ENCODE data around the gene SCAMP1.
A peak's percentile ranks its signal among the peaks of the same experiment; 100 is the strongest.

SCAMP1 gene

GRCh38 chr5:78486218-78486617 is 125.8 kb downstream of the SCAMP1 start:
- Histone ChIP-seq H3K4me3 (ENCODE audit: low read depth, low read length) (no peak overlapping the region), H3K36me3 (ENCODE audit: control insufficient read depth, insufficient read depth, low read length) (no peaks in the 10 kb centered on the region), H3K4me1 (ENCODE audit: control insufficient read depth, insufficient read depth, low read length) (no peaks in the 10 kb centered on the region), H3K27me3 (ENCODE audit: control insufficient read depth, insufficient read depth, low read length) (no peaks in the 10 kb centered on the region), H3K9me3 (ENCODE audit: control insufficient read depth, insufficient read depth, low read length) (no peaks in the 10 kb centered on the region), H3K9ac (ENCODE audit: low read depth, low read length) (no peak overlapping the region)

- no peak overlapping the region for H3K9ac ChIP-seq (ENCODE audit: low read depth, low read length)
- no peak overlapping the region for H3K4me3 ChIP-seq (ENCODE audit: low read depth, low read length)
- H3K4me1 ChIP-seq (ENCODE audit: control insufficient read depth, insufficient read depth, low read length), result no peaks in the 10 kb centered on the region
- H3K9me3 ChIP-seq (ENCODE audit: control insufficient read depth, insufficient read depth, low read length), result no peaks in the 10 kb centered on the region
- no peaks in the 10 kb centered on the region for H3K27me3 ChIP-seq (ENCODE audit: control insufficient read depth, insufficient read depth, low read length)
- no peaks in the 10 kb centered on the region for H3K36me3 ChIP-seq (ENCODE audit: control insufficient read depth, insufficient read depth, low read length)
Observed at GRCh38 chr5:78487846-78488245, 127.4 kb downstream of the SCAMP1 start.

- Histone ChIP-seq H3K27me3 (ENCODE audit: control insufficient read depth, insufficient read depth, low read length) (no peaks in the 10 kb centered on the region), H3K4me1 (ENCODE audit: control insufficient read depth, insufficient read depth, low read length) (peaks cover 9% of the 10 kb centered on the region), H3K4me3 (ENCODE audit: low read depth, low read length) (no peak overlapping the region), H3K36me3 (ENCODE audit: control insufficient read depth, insufficient read depth, low read length) (no peaks in the 10 kb centered on the region), H3K9ac (ENCODE audit: low read depth, low read length) (no peak overlapping the region), H3K9me3 (ENCODE audit: control insufficient read depth, insufficient read depth, low read length) (no peaks in the 10 kb centered on the region)
Observed at GRCh38 chr5:78490709-78491485, 130.5 kb downstream of the SCAMP1 start.

GRCh38 chr5:78492224-78492623 is 131.8 kb downstream of the SCAMP1 start:
- H3K36me3 ChIP-seq (ENCODE audit: control insufficient read depth, insufficient read depth, low read length), result no peaks in the 10 kb centered on the region
- H3K9me3 ChIP-seq (ENCODE audit: control insufficient read depth, insufficient read depth, low read length), result no peaks in the 10 kb centered on the region
- H3K9ac ChIP-seq (ENCODE audit: low read depth, low read length), result no peak overlapping the region
- H3K4me3 ChIP-seq (ENCODE audit: low read depth, low read length), result no peak overlapping the region
- H3K27me3 ChIP-seq (ENCODE audit: control insufficient read depth, insufficient read depth, low read length), result no peaks in the 10 kb centered on the region
- H3K4me1 ChIP-seq (ENCODE audit: control insufficient read depth, insufficient read depth, low read length), result peaks cover 18% of the 10 kb centered on the region

GRCh38 chr5:78492650-78493049 is 132.2 kb downstream of the SCAMP1 start:
- Histone ChIP-seq H3K9ac (ENCODE audit: low read depth, low read length) (no peak overlapping the region), H3K36me3 (ENCODE audit: control insufficient read depth, insufficient read depth, low read length) (no peaks in the 10 kb centered on the region), H3K4me3 (ENCODE audit: low read depth, low read length) (no peak overlapping the region), H3K9me3 (ENCODE audit: control insufficient read depth, insufficient read depth, low read length) (no peaks in the 10 kb centered on the region), H3K27me3 (ENCODE audit: control insufficient read depth, insufficient read depth, low read length) (no peaks in the 10 kb centered on the region), H3K4me1 (ENCODE audit: control insufficient read depth, insufficient read depth, low read length) (peaks cover 18% of the 10 kb centered on the region)

GRCh38 chr5:78495800-78496199 is 135.4 kb downstream of the SCAMP1 start:
- Histone ChIP-seq H3K4me3 (ENCODE audit: low read depth, low read length) (peak overlapping the region; percentile 14), H3K9ac (ENCODE audit: low read depth, low read length) (no peak overlapping the region), H3K9me3 (ENCODE audit: control insufficient read depth, insufficient read depth, low read length) (no peaks in the 10 kb centered on the region), H3K36me3 (ENCODE audit: control insufficient read depth, insufficient read depth, low read length) (no peaks in the 10 kb centered on the region), H3K27me3 (ENCODE audit: control insufficient read depth, insufficient read depth, low read length) (no peaks in the 10 kb centered on the region), H3K4me1 (ENCODE audit: control insufficient read depth, insufficient read depth, low read length) (peaks cover 18% of the 10 kb centered on the region)

GRCh38 chr5:78496373-78496772 is 136.0 kb downstream of the SCAMP1 start:
- Histone ChIP-seq H3K27me3 (ENCODE audit: control insufficient read depth, insufficient read depth, low read length) (no peaks in the 10 kb centered on the region), H3K9me3 (ENCODE audit: control insufficient read depth, insufficient read depth, low read length) (no peaks in the 10 kb centered on the region), H3K4me3 (ENCODE audit: low read depth, low read length) (peak overlapping the region; percentile 14), H3K4me1 (ENCODE audit: control insufficient read depth, insufficient read depth, low read length) (peaks cover 18% of the 10 kb centered on the region), H3K9ac (ENCODE audit: low read depth, low read length) (no peak overlapping the region), H3K36me3 (ENCODE audit: control insufficient read depth, insufficient read depth, low read length) (no peaks in the 10 kb centered on the region)

GRCh38 chr5:78497573-78498533 is 137.4 kb downstream of the SCAMP1 start:
- Histone ChIP-seq H3K4me1 (ENCODE audit: control insufficient read depth, insufficient read depth, low read length) (peaks cover 18% of the 10 kb centered on the region), H3K9me3 (ENCODE audit: control insufficient read depth, insufficient read depth, low read length) (no peaks in the 10 kb centered on the region), H3K9ac (ENCODE audit: low read depth, low read length) (no peak overlapping the region), H3K4me3 (ENCODE audit: low read depth, low read length) (no peak overlapping the region), H3K27me3 (ENCODE audit: control insufficient read depth, insufficient read depth, low read length) (no peaks in the 10 kb centered on the region), H3K36me3 (ENCODE audit: control insufficient read depth, insufficient read depth, low read length) (no peaks in the 10 kb centered on the region)

- peaks cover 18% of the 10 kb centered on the region for H3K4me1 ChIP-seq (ENCODE audit: control insufficient read depth, insufficient read depth, low read length)
- H3K9ac ChIP-seq (ENCODE audit: low read depth, low read length), result no peak overlapping the region
- no peaks in the 10 kb centered on the region for H3K9me3 ChIP-seq (ENCODE audit: control insufficient read depth, insufficient read depth, low read length)
- H3K27me3 ChIP-seq (ENCODE audit: control insufficient read depth, insufficient read depth, low read length), result no peaks in the 10 kb centered on the region
- H3K36me3 ChIP-seq (ENCODE audit: control insufficient read depth, insufficient read depth, low read length), result no peaks in the 10 kb centered on the region
- no peak overlapping the region for H3K4me3 ChIP-seq (ENCODE audit: low read depth, low read length)
Observed at GRCh38 chr5:78499485-78499884, 139.1 kb downstream of the SCAMP1 start.

GRCh38 chr5:78500028-78500427 is 139.6 kb downstream of the SCAMP1 start:
- Histone ChIP-seq H3K9ac (ENCODE audit: low read depth, low read length) (no peak overlapping the region), H3K4me3 (ENCODE audit: low read depth, low read length) (no peak overlapping the region), H3K9me3 (ENCODE audit: control insufficient read depth, insufficient read depth, low read length) (no peaks in the 10 kb centered on the region), H3K27me3 (ENCODE audit: control insufficient read depth, insufficient read depth, low read length) (no peaks in the 10 kb centered on the region), H3K4me1 (ENCODE audit: control insufficient read depth, insufficient read depth, low read length) (peaks cover 17% of the 10 kb centered on the region), H3K36me3 (ENCODE audit: control insufficient read depth, insufficient read depth, low read length) (no peaks in the 10 kb centered on the region)

GRCh38 chr5:78500871-78501270 is 140.5 kb downstream of the SCAMP1 start:
- no peak overlapping the region for H3K4me3 ChIP-seq (ENCODE audit: low read depth, low read length)
- H3K9me3 ChIP-seq (ENCODE audit: control insufficient read depth, insufficient read depth, low read length), result no peaks in the 10 kb centered on the region
- no peak overlapping the region for H3K9ac ChIP-seq (ENCODE audit: low read depth, low read length)
- no peaks in the 10 kb centered on the region for H3K27me3 ChIP-seq (ENCODE audit: control insufficient read depth, insufficient read depth, low read length)
- no peaks in the 10 kb centered on the region for H3K36me3 ChIP-seq (ENCODE audit: control insufficient read depth, insufficient read depth, low read length)
- H3K4me1 ChIP-seq (ENCODE audit: control insufficient read depth, insufficient read depth, low read length), result peaks cover 13% of the 10 kb centered on the region
